GM12873 (cell line): Measurements from ENCODE around the gene PSMD14.

Experiments used
- TF ChIP-seq, protein P1 (sequence below): IDR thresholded peaks from 2 replicates; pipeline ENCODE4 v1.5.1; 2012; ENCODE audit warnings: low read depth, mild to moderate bottlenecking, moderate library complexity, low read length, control low read depth; ENCODE audit not compliant: insufficient read depth; ENCODE audit errors: missing control alignments

PSMD14 gene

DNA sequence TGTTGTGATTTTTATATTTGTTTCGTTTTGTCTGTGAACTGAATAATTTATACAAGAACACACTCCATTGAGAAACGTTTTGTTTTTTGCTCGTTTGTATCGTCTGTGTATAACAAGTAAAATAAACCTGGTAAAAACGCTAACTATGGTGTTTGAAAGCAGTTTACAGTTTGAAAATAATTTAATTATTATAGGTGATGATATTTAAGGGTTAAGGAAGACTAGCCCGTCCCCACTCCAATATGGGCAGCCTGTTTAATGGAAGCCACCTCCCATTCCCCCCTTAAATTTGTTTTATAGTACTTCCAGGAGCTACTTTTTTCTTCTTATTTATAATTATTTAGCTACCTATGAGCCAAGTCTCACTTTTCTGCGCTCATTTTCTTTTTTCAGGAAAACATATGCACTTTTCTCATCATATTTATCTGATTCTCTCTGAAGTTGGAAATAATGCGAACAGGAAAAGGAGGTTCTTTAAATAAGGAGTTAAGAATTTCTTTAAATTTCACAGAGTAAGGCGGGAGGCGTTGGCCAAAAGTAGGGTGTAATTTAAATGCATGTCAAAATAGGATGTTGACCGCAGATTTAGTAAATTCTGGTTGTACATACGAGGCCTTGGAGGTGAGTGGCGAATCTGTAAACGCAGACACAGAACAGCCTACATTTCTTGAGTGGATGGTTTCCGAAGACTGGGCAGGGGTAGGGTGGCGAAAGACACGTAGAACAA lies 117.7 kb downstream of the PSMD14 start:
- TF ChIP-seq, protein P1, sequence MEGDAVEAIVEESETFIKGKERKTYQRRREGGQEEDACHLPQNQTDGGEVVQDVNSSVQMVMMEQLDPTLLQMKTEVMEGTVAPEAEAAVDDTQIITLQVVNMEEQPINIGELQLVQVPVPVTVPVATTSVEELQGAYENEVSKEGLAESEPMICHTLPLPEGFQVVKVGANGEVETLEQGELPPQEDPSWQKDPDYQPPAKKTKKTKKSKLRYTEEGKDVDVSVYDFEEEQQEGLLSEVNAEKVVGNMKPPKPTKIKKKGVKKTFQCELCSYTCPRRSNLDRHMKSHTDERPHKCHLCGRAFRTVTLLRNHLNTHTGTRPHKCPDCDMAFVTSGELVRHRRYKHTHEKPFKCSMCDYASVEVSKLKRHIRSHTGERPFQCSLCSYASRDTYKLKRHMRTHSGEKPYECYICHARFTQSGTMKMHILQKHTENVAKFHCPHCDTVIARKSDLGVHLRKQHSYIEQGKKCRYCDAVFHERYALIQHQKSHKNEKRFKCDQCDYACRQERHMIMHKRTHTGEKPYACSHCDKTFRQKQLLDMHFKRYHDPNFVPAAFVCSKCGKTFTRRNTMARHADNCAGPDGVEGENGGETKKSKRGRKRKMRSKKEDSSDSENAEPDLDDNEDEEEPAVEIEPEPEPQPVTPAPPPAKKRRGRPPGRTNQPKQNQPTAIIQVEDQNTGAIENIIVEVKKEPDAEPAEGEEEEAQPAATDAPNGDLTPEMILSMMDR = no peak

DNA sequence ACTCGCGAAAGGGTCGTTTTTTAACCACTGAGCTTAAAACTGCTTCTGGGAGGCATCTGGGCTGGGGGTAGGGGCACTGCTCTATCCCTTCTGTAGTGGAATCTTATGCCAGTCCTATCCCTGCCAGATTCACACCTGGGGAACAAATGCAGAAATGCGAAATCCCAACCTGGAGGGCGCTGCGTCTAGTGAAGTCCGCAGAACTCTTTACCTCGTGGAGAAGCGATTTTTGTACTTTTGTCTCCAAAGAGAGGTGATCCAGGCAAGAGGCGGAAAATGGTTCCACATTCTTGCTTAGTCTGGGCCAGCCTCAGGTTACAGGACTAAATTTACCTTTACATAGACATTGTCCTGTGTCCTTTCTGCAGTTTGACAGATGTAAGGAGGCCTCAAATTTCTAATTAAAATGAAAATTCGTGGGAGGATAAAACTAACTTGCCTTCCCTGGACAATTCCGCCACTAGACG lies 118.3 kb downstream of the PSMD14 start:
- TF ChIP-seq, protein P1 = no peak

DNA sequence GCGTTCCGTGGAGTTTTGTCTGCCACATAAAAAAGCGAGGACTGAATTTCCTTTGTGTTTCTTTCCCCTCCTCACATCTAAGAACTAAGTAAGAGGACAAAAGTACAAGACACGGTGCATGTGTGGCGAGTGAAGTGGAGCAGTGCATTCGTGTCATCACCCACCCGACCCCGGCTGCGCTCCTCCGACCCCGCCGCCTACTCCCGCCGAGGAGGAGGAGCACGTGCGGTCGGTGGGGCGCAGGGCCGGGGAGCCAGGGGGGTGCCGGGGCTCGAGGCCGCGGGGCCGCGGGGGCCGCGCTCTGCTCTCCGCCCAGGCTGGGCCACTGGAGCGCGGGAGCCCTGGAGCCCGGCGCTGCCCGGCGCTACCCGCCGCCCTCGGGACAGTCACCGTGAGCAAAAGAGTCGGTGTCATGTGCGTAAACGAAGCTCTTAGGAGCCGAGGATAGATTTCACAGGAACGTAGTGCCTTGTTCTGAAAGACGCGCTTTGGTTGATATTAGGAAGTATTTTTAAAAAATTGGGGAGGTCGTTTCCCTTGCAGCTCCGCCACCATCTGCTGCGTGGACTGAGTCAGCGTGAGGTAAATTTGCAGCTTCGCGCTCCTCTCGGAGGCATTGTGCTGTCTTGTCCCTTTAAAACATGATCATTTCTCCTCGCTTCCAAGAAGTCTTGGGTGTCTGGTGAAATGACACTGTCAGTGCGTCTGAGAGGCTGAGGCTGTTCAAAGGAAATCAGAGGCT lies 118.9 kb downstream of the PSMD14 start:
- TF ChIP-seq, protein P1 = peak; percentile 39

DNA sequence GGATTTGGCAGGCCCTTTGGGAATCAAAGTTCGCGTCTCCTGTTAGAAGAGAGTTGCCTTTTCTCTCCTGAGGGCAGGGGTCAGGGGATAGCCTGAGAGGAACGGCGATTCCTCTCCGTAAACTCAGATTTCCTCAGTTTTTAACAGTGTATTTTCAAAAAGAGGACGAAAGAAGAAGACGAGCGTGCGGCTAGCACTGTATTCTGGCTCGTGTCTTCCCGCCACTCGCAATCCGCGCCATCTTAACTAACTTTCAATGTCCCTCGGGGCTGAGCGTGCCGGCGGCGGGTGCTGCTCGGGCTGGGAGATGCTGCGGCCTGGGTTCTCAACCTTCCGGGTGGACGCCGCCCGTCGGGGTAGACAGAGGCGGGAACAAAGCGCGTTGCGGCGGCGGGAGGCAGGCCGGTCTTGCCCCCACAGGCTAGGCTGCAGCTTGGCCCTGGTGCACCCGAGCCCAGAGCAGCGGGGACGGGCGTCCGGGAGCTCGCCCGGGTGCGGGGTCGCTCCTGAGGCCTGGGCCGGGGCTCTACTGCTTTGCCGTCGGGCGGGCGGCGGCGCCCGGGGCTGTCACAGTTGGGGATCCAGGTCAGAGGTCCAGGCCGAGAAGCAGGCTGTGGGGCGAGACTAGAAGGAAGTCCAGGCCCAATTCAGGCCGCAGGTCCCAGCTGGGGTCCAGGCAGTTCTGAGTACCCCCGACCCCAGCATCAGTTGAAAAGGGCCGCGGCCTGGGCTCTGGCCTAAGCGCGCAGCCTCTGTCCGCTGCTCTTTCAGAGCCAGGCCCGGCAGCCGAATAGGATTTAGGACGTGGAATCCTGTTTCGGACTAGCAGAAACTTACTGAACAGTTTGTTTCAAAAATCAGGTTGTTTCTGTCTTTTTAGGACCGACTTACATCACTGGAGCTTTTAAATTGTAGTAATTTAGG lies 119.7 kb downstream of the PSMD14 start:
- TF ChIP-seq, protein P1 = no peak

DNA sequence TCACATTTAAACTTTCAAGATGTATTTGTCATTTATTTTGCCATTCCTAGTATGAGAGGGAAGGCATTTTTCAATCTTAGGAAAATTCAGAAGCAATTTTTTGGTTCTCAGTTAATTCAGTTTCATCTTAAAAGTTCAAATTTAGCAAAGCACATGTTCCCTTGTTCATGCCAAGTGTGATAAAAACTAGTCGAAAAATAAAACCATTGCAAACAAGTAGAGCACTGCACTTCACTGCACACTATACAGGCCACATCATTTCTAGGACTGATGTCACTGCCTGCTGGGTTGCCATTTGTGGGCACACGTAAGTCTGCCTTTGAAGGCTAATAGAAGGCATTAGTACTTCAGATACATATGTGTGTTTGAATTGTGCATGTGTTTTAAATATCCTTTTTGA lies 122.2 kb downstream of the PSMD14 start:
- TF ChIP-seq, protein P1 = no peak

DNA sequence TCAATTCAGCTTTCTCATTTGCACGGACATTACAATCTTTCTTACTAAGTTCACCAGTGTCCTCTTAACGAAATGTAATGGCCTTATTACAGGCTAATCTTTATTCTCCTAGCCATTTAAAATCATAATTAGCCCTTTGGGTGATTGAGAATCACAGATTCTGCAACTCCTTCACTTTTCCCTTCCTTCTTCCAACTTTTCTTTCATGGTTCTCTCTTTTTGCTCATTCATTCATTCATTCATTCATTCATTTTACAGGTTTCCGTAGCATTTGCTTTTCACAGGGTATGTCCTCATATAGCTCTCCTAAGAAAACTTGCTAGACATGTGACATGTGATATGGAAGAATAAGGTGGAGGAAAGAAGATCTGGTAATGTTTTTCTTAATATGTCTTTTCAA lies 123.9 kb downstream of the PSMD14 start:
- TF ChIP-seq, protein P1 = no peak

DNA sequence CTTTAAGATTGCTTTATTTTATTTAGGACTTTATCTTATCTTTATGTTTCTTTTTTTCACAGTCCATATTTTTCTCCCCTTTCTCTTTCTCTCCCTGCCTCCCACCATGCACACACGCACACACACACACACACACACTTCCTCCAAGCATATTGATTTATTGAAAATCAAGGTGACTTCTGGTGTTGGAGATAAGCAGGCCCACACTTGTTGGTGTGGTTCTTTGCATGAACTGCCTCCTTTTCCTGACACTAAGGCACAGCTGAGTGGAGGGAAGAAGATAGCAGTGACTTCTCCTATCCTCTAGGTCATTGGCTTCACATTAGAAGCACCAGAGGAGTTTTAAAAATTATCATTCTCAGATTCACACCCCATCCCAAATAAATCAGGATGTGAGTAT lies 125.9 kb downstream of the PSMD14 start:
- TF ChIP-seq, protein P1 = no peak
